HG03175 (cell line): Measurements from ENCODE around the gene PTPRCAP.
"Not testable (repeated sequence)": the region's sequence is repeated elsewhere in the genome, so short reads cannot be mapped to it uniquely, and the experiment has no call there.

Experiments used
- ATAC-seq: cut with Tn5 transposase; IDR thresholded peaks from one replicate; pipeline ENCODE4 v1.9.1; 2021; ENCODE audit warnings: mild to moderate bottlenecking, moderate library complexity; ENCODE audit not compliant: unreplicated experiment

The PTPRCAP gene

GRCh38 chr11:67410984-67411784 lies 26.3 kb downstream of the PTPRCAP start:
- no peak for ATAC-seq

GRCh38 chr11:67410369-67410831 lies 27.1 kb downstream of the PTPRCAP start:
- no peak for ATAC-seq

- no peak for ATAC-seq
Measured at GRCh38 chr11:67409781-67410368, 27.6 kb downstream of the PTPRCAP start.

GRCh38 chr11:67409261-67409666 lies 28.2 kb downstream of the PTPRCAP start:
- ATAC-seq: peak; percentile 56

- no peak for ATAC-seq
Measured at GRCh38 chr11:67408437-67409200, 28.9 kb downstream of the PTPRCAP start.

GRCh38 chr11:67407688-67408163 lies 29.8 kb downstream of the PTPRCAP start:
- ATAC-seq: no peak

GRCh38 chr11:67406969-67407687 lies 30.4 kb downstream of the PTPRCAP start:
- ATAC-seq: no peak

- ATAC-seq: no peak
Measured at GRCh38 chr11:67406420-67406968, 31.0 kb downstream of the PTPRCAP start.

- ATAC-seq: no peak
Measured at GRCh38 chr11:67405688-67406339, 31.7 kb downstream of the PTPRCAP start.

- no peak for ATAC-seq
Measured at GRCh38 chr11:67405196-67405567, 32.3 kb downstream of the PTPRCAP start.

- ATAC-seq: no peak
Measured at GRCh38 chr11:67404515-67405195, 32.8 kb downstream of the PTPRCAP start.

- ATAC-seq: not testable (repeated sequence)
Measured at GRCh38 chr11:67403085-67403484, 34.4 kb downstream of the PTPRCAP start.

GRCh38 chr11:67402192-67402839 lies 35.2 kb downstream of the PTPRCAP start:
- not testable (repeated sequence) for ATAC-seq

- peak; percentile 72 for ATAC-seq
Measured at GRCh38 chr11:67401495-67402191, 35.8 kb downstream of the PTPRCAP start, which contains the start of gene PPP1CA. TSS of gene PPP1CA (minus strand) at chr11:67401858. CDS start at chr11:67401782, 76 bp downstream.

GRCh38 chr11:67400942-67401494 lies 36.5 kb downstream of the PTPRCAP start:
- ATAC-seq: peak; percentile 18

GRCh38 chr11:67400251-67400941 lies 37.1 kb downstream of the PTPRCAP start:
- ATAC-seq: no peak
